ENCODE results near the gene TBX3. TPM values are rescaled to one million over a fixed set of nuclear protein-coding genes. Genes with fewer than 3 reads are reported as not detected.

TBX3 gene
- total and polyA plus RNA-seq, 3 donors from 2014 or later = 4.0 to 8.7 (median 8.4) TPM

GRCh38 chr12:114686773-114687500, 3.0 kb upstream of the TBX3 start:
- intact Hi-C loops (cut with DNase I; ENCODE audit: low total_unique reads) = no loop called here
- H3K4me3 ChIP-seq = no peak overlapping the region
- peaks cover 2% of the 10 kb centered on the region for H3K4me1 ChIP-seq
- H3K9me3 ChIP-seq = no peaks in the 10 kb centered on the region
- H3K27ac ChIP-seq = no peak overlapping the region
- no peak for DNase-seq
- TF ChIP-seq POLR2A (IDR thresholded peaks at IDR 0.05) = no peak
- no peak for TF ChIP-seq CTCF (IDR thresholded peaks at IDR 0.05)
- 32 to 45% methylated on average over 37 to 41 of the region's 41 CpGs for WGBS, 2 donors
- H3K27me3 ChIP-seq = no peaks in the 10 kb centered on the region
- H3K36me3 ChIP-seq (ENCODE audit: low read depth, missing control alignments) = no peaks in the 10 kb centered on the region

DNA sequence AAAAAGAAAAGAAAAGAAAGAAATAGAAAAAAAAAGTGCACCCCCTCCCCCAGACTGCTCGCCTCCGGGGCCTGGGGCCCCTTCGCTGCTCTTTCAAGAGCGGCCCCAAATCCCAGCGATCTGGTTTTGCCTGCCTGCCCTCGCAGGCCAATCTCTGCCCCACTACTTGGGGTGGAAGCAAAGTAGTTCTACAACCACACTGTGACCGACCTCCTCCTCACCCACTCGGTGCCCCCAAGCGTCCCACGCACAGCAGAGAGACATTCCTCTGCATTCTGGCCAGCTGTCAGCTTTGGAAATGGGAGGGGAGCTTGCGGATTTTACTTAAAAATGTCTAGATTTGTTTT, 2.4 kb upstream of the TBX3 start:
- Histone ChIP-seq H3K27ac (no peak overlapping the region), H3K36me3 (ENCODE audit: low read depth, missing control alignments) (no peaks in the 10 kb centered on the region), H3K4me1 (peaks cover 2% of the 10 kb centered on the region), H3K9me3 (no peaks in the 10 kb centered on the region), H3K27me3 (no peaks in the 10 kb centered on the region), H3K4me3 (no peak overlapping the region)
- WGBS, 2 donors = 27 to 37% methylated on average over 8 to 11 of the region's 11 CpGs
- TF ChIP-seq POLR2A (IDR thresholded peaks at IDR 0.05) (no peak), CTCF (IDR thresholded peaks at IDR 0.05) (no peak)
- intact Hi-C loops (cut with DNase I; ENCODE audit: low total_unique reads) = no loop called here
- DNase-seq = no peak

DNA sequence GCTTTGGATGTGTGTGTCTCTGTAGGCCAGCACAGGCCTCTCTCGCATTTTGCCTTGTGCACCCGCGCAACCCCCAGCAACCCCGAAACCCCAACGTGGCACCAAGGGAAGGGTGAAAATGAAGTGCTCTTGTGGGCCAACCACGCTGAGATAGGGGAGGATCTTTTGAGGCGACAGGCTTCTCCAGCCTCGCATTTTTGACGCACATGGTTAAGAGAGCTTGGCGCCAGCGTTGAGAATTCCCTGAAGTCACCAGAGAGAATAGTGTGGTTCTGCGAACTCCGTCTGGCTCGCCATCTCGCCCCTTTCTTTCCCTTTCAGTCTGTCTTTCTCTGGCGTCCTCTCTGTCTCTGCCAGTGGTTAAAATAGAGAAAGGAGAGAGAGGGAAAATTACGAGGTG, 1.9 kb upstream of the TBX3 start:
- no peak for TF ChIP-seq CTCF (IDR thresholded peaks at IDR 0.05)
- no peak for TF ChIP-seq POLR2A (IDR thresholded peaks at IDR 0.05)
- Histone ChIP-seq H3K27me3 (no peaks in the 10 kb centered on the region), H3K27ac (no peak overlapping the region), H3K4me3 (no peak overlapping the region), H3K36me3 (ENCODE audit: low read depth, missing control alignments) (no peaks in the 10 kb centered on the region), H3K9me3 (no peaks in the 10 kb centered on the region), H3K4me1 (peaks cover 2% of the 10 kb centered on the region)
- intact Hi-C loops (cut with DNase I; ENCODE audit: low total_unique reads) = no loop called here
- DNase-seq = no peak
- WGBS, 2 donors = 44 to 48% methylated on average over 17 of the region's 17 CpGs

- Histone ChIP-seq H3K27ac (peak overlapping the region in 1 of 2 donors; percentile 93), H3K4me3 (peak overlapping the region in 1 of 2 donors; percentile 82), H3K4me1 (peaks cover 2% of the 10 kb centered on the region), H3K36me3 (ENCODE audit: low read depth, missing control alignments) (no peaks in the 10 kb centered on the region), H3K27me3 (no peaks in the 10 kb centered on the region), H3K9me3 (no peaks in the 10 kb centered on the region)
- intact Hi-C loops (cut with DNase I; ENCODE audit: low total_unique reads) = no loop called here
- WGBS, 2 donors = 48 to 53% methylated on average over 21 to 25 of the region's 25 CpGs
- TF ChIP-seq CTCF (IDR thresholded peaks at IDR 0.05) = no peak
- no peak for TF ChIP-seq POLR2A (IDR thresholded peaks at IDR 0.05)
- no peak for DNase-seq
Observed at GRCh38 chr12:114685320-114685781, 1.4 kb upstream of the TBX3 start.

DNA sequence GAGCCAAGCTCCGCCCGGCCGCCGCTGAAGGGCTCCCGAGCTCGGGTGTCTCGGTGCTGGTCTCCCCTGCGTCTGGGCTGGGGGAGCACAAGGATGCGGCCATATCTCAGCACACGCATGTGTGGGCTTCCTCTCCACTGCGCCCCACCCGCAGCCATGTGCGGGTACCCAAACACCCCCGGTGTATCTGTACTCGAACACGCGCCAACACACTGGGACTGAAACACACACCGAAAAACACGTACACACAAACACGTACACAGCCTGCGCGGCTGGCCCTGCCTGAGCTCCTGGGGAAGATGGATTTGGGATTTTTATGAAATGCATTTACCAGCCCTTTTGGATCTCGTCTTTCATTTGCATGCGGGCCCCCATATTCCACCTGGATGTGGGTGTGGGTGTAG, 897 bp upstream of the TBX3 start:
- intact Hi-C loops (cut with DNase I; ENCODE audit: low total_unique reads) = no loop called here
- no peak for DNase-seq
- TF ChIP-seq CTCF (IDR thresholded peaks at IDR 0.05) (no peak), POLR2A (IDR thresholded peaks at IDR 0.05) (no peak)
- H3K27me3 ChIP-seq = no peaks in the 10 kb centered on the region
- no peaks in the 10 kb centered on the region for H3K36me3 ChIP-seq (ENCODE audit: low read depth, missing control alignments)
- H3K4me1 ChIP-seq = peaks cover 2% of the 10 kb centered on the region
- peak overlapping the region; percentile 92 to 93 for H3K27ac ChIP-seq
- H3K9me3 ChIP-seq = no peaks in the 10 kb centered on the region
- H3K4me3 ChIP-seq = peak overlapping the region; percentile 73 to 82
- 2 to 3% methylated on average over 14 to 24 of the region's 24 CpGs for WGBS, 2 donors

All from testis (tissue), 3 donors.